HG02938 (cell line): ENCODE measurements around the gene AGBL5.

ENCODE experiments used
- ATAC-seq: cut with Tn5 transposase; IDR thresholded peaks from one replicate; pipeline ENCODE4 v1.9.1; 2021; ENCODE audit warnings: mild to moderate bottlenecking, moderate library complexity; ENCODE audit not compliant: unreplicated experiment

AGBL5 gene

DNA sequence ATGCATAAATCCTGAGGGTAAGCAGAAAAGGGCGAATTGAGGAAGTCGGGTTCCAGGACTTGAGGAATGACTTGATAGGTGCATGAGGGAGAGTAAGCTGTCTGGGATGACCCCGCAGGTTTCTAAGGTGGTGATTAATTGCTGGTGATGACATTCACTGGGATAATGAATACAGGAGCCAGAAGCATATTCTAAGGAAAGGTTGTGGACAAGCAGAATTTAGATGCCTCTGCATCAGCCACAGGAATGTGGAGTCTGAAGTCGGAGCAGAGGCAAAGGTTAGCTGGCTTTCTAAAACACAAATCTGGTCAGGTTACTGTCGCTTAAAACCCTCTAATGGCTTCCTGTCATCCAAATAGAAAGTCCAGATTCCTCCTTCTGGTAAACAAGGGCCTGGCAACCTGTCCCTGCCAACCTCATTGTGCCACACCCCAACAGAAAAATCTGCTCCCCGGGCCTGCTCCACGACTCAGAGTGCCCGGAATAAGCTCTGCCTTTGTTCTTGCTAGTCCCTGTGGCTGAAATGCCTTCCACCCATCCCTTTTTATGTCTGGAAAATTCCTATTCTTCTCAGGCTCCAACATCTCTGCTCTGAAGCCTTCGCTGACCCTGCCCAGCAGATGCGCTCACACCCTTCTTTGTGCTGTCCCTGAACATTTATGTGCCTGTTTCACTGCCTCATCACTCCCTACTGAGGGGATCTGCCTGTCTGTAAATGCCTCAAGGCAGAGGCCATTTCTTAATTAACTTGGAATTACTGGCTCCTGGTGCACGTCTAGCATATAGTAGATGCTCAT is 30.0 kb upstream of the AGBL5 start:
- ATAC-seq: no peak

DNA sequence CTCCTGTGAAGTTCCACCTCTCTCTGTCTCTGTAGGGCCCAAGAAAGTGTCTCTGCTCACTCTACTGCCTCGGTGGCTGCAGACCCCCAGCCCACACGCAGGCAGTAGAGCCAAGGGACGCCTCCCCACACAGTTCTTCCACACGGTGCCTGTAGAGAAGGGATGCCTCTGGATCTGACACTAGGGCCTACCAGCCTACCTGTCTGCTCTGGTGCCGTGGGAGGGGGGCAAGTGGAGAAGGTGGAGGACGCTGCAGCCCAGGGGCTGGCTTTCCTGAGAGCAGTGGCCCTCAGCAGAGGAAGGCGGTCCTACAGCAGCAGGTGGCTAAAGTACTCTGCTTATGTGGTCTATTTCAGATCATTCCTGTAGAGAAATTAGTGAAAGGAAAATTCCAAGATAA is 27.7 kb upstream of the AGBL5 start:
- no peak for ATAC-seq

DNA sequence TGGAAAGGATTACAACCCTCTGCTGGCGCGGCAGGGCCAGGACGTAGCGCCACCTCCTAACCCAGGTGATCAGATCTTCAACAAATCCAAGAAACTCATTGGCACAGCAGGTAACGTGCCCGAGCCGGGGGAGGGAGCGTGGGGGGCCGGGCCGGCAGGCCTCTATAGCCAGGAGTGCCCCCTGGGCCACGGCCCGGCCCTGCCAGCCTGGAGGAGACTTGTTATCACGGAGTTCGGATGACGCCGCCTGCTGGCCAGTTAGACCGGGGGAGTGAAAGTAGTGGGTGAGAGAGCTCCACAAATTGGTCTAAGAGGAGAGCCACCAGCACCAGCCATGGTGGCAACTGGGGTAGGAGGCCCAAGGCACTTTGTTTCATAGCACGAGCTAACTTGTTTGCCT is 27.3 kb upstream of the AGBL5 start:
- ATAC-seq: no peak

DNA sequence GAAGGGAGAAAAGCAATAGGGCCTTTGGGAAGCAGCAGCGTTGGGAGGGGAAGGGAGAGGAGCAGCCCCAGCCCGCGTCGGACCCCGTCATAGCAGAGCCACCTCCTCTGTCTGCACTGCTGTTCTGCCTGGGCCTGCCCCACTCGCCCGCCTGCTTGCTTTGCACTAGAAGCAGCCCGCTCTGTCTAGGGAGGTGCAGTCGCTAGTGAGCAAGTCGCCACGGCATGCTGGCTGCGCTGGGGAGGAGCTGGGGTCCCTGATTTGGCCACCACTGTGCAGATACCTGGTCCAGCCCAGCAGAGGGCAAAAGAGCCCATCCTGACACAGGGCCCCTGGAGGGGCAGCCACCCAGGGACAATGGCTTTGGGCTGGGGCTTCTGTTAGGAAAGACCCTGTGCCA is 26.7 kb upstream of the AGBL5 start:
- ATAC-seq: no peak

DNA sequence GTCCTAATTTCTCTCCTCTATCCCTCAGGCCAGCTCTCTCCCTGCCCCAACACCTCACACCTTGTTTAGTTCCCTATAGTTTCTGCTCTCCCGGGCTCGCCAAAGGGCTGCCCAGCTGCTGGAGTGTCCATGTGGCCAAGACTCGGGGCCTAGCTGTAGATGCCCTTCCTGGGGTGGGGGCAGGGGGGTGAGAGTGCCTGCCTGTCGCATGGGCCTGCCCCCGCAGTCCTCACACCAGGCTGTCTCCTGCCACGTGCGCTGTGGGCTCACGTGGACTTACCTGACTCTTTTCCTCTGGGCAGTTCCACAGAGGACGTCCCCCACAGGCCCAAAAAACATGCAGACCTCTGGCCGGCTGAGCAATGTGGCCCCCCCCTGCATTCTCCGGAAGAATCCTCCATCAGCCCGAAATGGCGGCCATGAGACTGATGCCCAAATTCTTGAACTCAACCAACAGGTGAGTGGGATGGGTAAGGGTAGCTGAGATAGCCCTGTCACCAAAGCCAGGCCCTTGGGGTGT is 26.1 kb upstream of the AGBL5 start:
- ATAC-seq: no peak

DNA sequence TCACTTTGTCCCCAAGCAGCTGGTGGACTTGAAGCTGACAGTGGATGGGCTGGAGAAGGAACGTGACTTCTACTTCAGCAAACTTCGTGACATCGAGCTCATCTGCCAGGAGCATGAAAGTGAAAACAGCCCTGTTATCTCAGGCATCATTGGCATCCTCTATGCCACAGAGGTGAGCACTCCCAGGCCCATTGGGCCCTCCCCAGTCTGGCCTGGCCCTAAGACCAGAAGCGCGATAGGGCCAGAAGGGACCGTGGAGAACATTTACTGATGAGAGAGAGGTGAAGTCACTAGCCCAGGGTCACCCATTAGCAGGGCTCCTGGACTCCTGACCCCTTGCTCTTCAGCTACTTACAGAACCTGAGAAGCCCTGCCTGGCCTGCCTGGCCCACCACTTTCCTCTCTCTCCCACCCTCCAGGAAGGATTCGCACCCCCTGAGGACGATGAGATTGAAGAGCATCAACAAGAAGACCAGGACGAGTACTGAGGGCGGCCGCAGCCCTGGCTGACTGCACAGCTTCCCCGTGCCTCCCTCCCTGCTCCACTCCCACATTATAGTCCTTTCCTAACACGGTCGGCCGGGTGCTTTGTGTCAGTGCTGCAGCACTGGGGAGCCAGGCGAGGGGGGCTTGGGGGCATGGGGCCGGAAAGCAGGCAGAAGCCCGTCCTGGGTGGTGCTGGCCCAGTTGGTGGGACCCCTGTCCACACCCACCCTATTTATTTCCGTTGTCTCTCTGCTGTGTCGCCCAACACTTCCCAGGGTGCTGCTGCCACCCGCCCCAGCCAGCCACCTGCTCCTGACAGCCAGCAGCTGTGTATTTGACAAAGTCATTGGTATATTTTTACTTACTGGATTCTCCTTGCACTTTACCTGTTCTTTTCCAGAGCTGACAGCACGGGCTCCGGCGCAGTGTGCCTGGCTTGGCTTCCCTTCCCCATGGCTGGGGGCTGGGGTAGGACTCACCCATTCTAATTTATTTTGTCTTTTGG is 25.3 kb upstream of the AGBL5 start:
- no peak for ATAC-seq

DNA sequence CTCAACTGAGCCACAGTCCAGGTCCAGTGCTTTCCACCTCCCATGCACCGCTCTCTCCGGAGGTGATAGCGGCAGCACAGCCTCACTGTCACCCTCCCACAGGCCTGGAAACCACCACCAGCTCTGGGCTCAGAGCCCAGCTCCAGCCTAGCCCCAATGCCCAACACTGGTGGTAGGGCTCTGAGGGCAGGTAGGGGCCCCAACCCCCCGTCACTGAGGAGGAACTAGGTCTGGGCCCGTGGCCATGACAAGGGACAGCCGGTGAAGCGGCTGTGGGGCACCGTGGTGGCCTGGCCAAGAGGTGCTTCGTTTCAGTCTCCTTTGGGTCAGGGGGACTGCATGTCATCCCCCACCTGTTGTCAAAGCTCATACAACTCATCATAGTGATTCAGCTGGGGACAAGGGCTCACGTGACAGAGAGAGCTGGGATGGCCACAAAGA is 24.2 kb upstream of the AGBL5 start:
- no peak for ATAC-seq

DNA sequence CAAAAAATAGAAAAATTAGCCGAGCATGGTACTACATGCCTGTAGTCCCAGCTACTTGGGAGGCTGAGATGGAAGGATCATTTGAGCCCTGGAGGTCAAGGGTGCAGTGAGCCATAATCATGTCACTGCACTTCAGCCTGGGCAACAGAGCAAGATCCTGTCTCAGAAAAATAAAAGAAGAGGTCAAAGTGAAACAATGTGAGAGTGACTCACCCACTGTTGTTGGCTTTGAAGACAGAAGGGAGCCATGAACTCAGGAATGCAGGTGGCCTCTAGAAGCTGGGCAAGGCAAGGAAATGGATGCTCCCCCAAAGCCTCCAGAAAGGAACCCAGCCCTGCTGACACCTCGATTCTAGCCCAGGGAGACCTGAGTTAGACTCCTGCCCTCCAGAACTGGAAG is 22.4 kb upstream of the AGBL5 start:
- ATAC-seq: no peak

DNA sequence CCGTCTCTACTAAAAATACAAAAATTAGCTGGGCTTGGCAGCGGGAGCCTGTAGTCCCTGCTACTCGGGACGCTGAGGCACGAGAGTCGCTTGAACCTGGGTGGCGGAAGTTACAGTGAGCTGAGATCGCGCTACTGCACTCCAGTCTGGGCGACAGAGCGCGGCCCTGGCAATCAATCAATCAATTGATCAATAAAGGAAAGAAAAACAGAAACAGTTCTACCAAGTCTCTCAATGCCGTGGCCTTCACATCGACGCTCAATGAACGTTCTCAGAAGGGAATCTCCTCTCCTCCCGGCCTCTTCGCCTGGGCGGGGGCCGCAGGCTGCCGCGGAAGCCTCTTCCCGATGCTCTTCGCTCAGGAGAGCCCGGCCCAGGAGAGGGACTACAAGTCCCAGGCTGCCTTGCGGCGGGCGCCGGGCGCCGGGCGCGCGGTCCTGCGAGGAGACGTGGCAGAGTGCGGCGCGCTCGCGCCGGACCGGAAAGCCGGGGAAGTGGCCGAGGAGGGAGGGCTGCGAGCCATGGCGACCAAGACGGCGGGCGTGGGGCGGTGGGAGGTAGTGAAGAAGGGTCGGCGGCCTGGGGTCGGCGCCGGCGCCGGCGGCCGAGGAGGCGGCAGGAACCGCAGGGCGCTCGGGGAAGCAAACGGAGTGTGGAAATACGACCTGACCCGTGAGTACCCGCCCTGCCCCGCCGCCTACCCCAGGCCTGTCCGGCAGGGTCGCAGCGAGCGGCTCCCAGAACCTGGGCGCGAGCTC is 18.8 kb upstream of the AGBL5 start, which contains the start of gene TMEM214:
TSS of gene TMEM214 (plus strand) at position 471 of the 758 bp plus-strand sequence. CDS start at position 522, 51 bp downstream.
- peak; percentile 83 for ATAC-seq

DNA sequence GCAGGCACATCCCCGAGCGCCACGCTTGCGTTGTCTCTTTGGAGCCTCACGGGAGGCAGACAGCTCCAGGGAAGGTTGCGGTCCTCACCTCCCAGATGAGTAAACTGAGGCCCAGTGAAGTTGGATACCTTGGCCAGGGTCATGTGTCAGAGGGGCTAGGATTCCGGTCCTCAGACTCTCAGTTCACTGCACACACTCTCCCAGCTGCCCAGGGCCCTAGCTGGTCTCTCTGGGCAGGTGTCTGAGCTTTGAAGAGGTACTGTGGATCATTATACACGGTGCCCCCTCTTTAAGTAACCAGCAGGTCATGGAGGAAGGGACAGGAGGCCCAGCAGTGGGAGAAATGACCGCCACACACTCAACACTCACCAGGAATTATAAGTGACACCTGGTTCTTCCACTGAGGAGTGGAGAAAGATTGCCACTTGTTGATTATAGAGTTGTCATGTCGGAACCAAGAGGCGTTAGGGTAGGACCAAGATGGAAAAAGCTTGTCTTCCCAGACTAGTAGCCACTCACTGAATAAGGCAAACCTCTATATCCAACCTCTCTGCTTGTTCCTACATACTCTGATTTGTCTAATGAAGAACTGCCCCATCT is 18.1 kb upstream of the AGBL5 start:
- ATAC-seq: no peak

DNA sequence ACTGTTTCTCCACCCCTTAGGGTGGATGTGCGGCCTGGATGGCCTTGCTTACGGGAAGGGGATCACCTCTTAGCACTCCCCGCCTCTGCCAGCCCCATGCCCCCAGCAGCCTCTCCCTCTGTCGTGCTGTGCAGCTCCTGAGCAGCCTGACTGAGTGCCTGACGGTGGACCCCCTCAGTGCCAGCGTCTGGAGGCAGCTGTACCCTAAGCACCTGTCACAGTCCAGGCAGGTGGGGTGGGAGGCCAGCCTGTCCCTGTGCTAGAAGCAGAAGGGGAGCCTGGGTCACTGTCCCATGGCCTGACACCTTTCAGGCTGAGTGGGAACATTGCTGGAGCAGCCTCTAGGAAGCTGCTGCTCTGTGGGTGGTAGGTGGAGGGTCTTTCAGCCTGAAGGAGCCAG is 13.5 kb upstream of the AGBL5 start:
- ATAC-seq: no peak

DNA sequence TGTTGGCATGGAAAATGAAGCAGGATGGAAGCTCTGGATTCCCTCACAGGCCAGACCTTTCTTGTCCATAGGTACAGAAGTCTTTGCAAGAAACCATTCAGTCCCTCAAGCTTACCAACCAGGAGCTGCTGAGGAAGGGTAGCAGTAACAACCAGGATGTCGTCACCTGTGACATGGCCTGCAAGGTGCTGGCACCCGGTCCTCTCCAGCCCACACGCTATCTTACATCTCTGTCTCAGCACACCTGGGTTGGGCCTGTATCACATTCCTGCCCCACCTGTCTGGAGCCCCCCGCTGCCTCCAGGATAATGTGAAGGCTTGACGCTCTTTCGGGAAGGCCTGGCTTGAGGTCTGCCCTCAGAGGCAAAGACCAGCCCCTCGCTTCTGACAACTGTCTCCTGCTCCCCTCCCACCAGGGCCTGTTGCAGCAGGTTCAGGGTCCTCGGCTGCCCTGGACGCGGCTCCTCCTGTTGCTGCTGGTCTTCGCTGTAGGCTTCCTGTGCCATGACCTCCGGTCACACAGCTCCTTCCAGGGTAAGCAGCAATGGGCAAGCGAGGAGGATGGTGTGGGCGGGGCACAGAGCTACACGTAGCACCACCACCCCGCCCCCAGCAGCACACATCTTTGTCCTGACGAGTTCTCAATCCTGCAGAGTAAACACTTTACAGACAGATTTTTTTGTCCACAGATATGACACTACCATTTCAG is 12.7 kb upstream of the AGBL5 start:
- no peak for ATAC-seq

DNA sequence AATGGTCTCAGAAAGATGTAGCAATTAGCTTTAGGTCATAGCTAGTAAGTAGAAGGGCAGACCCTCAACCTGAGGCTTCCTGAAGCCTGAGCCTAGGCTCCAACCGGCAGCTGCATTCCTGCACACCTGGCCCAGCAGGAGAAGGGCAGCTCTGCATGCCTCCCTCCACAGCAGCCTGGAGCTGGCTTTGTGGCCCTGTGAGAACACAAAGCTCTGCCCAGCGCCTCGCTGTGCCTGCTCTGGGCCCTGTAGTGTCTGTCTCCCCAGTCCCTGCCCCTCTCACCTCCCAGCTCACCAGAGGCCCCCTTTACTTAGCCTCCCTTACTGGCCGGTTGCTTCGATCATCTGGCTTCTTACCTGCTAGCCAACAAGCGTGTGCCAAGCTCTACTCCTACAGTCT is 12.0 kb upstream of the AGBL5 start:
- no peak for ATAC-seq

DNA sequence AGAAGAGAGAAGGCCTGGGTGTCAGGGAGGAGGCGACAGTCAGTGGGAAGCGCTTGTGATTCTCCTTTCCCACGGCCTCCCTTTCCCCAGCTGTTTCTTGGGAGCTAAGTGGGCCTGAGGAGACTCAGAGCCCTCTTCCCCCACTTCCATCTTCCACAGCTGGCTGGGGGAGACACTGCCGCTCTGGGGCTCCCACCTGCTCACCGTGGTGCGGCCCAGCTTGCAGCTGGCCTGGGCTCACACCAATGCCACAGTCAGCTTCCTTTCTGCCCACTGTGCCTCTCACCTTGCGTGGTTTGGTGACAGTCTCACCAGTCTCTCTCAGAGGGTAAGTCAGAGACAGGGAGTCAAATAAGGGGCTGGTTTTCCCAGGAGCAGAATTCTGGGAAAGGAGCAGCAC is 11.6 kb upstream of the AGBL5 start:
- no peak for ATAC-seq

DNA sequence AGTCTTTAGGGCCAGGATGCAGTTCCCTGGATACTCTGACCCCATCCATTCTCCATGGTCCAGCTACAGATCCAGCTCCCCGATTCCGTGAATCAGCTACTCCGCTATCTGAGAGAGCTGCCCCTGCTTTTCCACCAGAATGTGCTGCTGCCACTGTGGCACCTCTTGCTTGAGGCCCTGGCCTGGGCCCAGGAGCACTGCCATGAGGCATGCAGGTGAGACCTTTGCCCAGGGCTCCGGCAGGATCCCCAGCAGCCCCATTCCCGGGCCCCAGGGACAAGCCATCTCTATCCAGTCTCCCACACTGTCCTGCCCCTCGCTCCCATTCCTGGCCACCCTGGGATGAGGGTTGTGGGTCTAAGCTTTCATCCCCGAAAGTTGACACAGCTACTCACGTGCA is 11.2 kb upstream of the AGBL5 start:
- no peak for ATAC-seq

DNA sequence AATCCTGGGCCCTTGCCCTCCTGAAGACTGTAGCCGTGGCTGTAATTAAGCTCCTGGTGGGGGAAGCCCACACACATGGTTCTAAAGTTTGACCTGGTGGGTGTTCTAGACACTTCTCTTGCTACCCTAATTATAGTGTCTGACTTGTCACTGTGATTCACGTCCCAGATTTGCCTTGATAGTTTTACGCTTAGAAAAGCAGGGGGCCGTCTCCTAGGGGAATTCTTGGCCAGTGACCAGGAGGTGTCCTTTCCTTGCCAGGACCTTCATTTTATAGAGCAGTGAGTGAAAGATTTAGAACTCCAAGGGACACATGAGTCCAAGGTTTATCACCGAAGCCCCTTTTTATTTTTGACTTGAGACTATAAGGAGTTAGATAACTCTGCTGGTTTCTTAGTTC is 9.7 kb upstream of the AGBL5 start:
- no peak for ATAC-seq

DNA sequence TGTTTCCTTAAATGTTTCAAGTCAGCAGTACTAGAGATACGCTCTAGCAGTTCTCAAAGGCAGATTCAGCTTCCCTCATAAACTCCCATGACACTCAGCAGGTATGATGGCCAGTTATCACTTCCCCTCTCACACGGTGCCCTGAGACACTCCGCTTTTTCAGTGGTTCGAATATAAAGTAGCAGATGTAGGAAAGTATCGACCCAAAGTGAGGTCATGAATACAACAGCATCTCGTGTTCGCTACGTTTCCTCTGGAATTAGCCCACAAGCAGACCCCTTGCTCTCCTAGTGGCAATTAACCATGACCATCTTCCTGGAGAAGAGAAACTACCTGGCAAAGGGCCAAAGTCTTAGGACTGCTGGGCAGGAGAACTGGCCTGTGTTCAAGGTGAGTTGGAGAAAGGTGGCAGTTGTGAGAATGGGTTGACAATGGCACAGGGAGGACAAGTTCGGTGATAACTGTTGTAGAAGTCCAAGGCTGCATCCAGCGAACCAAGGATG is 9.3 kb upstream of the AGBL5 start:
- peak; percentile 43 for ATAC-seq

DNA sequence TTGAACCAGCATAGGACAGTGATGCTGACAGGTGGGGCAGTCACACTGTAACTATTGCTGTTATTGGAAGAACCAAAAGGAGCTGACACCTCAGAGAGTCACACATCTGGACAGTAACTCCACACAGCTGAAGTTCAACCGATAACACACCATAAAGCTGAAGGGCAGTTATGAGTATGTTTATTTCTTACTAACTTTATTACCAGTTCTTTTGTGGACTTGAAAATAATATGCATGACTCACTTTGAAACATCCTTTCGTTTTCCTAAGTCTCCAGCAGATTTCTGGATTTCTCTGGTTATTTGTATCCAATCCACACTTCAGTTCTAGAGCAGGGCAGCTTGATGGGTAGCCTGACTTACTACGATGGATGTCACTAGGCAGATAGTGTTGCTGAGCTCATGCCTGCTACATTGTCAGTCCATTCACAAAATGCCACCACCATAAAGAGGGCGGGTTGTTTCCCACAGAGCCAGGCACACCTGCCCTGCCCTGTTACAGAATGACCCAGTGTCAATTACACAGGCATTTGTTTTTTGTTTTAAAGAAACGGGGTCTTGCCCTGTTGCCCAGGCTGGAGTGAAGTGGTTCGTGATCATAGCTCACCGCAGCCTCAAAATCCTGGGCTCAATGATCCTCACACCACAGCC is 8.4 kb upstream of the AGBL5 start:
- no peak for ATAC-seq
